ENCODE data around the gene KIAA0319L.
"Not testable (repeated sequence)": the region's sequence is repeated elsewhere in the genome, so short reads cannot be mapped to it uniquely, and the experiment has no call there.

Gene KIAA0319L
- 154 to 204 reads per million in 2 donors for total RNA-seq

DNA sequence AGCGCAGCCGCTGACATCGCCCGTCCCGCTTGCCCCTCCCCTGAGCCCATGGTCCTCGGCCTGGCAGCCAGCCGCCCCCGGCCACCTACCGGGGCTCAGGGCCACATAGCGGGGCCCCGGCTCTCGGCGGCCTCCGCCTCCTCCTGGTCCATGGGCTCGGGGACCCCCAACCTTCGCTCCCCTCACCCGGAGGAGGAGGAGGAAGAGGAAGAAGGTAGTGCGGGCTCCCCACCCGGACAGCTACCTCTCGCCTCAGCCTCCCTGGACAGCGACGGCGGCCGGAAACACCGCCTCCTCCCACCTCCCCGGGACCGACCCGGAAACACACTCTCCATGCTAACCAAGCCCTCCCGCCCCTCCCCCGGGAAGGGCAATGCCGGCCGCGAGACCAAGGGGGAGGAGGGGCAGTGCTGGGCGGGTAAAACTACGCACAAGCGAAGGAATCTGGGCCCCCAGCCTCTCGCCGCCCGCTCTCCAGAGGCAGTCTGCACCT is at the start of gene KIAA0319L:
Gene KIAA0319L (minus strand): TSS at position 286 of the 493 bp plus-strand sequence. CDS start 2,912 bp downstream, outside the sequence.
- peak; percentile 64 for DNase-seq

DNA sequence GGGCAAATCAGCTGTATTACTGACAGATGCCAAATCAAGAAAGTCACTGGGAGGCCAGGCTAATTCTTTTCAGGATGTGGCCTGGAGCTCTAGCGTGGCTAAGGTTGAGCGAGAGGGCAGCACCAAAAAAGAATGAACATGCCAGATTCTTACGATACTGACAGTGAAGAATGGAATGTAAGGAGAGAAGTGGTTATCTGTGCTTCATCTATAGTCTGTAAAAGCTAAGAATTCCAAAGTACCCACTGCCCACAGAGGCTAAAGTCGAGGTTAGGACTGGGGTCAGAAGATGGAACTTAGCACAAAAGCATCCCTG is 48.6 kb upstream of the KIAA0319L start:
- no peak for DNase-seq

DNA sequence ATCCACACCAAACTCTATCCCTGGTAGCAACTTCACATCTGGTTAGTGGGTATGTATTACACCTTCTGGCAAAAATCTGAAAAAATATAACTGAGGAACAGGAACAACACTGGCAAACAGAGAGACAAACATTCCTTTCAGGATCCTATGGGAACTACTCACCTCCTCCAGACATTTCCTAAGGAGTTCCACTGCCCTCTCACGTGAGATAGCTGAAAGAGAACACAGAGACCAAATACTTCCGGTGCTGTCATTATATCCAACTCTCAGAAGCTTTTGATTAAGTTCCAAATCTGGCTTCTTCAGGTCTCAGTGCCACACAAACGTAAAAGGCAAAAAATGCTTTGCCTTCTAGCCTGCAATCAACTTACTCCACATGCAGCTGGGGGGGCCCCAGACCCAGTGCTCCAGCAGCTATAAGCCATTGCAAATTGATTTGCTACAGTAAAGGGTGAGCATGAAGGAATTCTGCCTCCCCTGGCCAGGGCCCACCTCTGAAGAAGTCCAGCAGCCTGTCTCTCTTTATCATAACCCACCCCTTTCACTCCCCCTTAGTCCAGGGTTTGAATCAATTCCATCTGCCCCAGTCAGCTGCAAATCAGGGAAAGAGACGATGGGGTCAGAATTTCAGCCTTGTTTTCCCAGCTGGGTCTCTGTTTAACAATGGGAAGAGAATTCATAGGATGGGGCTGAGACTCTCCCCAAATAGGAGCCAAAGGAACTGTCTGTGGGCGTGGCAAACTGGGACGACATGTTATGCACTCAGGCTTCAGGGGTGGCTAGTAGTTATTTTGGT is 48.1 kb upstream of the KIAA0319L start:
- DNase-seq = no peak

DNA sequence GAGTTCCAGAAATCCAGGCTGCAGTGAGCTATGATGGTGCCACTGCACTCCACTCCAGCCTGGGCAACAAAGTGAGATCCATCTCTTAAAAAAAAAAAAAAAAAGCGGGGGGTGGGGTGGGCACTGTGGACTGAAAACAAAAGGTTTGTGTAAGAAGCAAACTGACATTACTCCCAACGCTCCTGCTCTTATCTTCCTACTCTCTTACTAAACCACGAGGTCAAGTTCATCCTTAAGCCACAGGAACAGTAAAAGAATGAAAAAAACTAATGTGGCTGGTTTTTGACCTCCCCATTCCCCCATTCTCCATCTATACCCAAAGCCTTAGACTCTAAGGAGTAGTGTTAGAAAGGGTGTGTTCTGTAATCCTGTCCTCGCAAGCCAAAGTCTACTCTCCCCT is 46.7 kb upstream of the KIAA0319L start:
- DNase-seq = no peak

DNA sequence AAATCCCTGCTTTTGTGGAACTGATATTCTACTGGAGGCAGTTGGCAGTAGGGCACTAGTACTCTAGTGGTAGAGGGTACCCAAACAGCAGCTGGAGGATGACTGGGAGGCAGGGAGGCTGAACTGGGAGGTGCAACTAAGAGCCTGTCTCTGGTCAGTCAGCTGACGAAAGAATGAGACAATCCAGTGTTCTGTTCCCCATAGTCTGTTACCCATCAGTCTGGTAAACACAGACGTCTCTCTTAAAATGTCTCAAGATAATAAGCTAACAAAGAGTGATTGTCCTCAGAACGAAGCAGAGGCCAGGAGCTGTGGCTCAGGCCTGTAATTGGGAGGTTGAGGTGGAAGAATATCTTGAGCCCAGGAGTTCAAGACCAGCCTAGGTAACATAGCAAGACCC is 46.3 kb upstream of the KIAA0319L start:
- no peak for DNase-seq

DNA sequence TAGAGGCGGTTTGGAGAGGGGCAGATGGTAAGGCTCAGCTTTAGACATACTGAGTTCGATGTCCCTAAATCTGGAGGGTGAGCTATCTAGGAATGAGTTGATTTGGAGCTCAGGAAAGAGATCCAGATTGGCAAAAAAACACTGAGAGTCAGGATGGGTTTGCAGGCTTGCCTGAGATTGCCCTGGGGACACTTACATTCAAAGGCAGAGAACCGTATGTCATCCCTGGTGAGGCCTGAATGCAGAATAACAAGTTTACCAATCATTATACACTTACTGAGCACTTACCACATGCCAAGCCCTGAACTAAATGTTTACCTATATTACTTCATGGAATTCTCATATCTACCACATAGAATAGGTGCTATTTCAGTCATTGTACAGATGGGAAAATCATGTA is 43.4 kb upstream of the KIAA0319L start:
- no peak for DNase-seq

DNA sequence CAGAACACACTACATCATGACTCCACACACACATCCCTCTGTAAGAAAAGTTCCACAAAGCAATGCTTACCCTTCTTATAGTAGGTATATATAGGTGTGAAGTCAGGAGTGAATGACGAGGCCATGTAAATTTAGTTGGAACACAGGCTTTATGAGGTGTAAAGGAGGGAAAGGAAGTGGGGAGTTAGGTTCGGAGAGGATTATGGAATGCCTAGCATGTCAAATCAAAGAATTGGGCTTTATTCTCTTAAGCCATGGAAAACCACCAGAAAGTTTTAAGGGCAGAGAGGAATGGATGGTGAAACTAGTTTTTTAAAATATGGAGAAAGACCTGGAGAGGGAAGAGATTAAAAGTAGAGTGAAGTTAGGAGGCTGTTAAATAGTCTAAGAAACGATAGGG is 42.2 kb upstream of the KIAA0319L start:
- no peak for DNase-seq

DNA sequence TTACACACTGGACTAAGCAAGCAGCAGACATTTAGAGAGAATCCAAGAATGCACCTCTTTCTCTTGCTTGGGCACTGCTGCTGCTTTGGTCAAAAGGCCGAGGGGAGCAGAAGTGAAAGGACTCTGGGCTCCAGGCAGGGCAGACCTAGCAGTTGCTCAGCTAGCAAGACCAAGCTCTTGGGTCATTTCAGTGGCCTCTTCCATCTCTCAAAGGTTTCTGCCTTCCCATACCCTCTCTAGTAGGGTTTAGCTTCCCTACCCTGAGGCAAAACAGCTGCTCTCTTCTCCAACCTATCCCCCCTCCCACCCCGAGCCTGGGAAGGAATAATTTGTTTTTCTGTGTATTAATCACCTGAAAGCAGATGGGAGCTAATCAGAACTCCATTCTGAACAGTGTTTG is 41.7 kb upstream of the KIAA0319L start:
- DNase-seq = no peak

DNA sequence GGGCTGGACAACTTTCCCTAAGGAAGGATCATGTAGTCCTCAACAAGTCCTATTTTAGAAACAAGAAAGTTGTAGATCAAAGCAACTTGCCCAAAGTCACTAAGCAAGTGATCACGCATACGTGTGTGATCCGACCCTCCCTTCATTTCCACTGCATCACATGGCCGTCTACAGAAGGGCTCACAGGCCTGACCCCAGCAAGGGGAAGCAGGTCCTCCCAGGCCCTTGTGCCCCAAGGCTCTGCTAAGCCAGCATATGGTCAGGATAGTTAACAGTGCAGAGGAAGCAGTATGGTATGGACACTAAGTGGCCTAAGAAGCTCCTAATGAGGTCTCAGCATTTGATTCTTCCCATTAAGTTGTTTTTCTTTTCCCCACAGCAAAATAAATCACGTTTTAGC is 40.7 kb upstream of the KIAA0319L start:
- no peak for DNase-seq

DNA sequence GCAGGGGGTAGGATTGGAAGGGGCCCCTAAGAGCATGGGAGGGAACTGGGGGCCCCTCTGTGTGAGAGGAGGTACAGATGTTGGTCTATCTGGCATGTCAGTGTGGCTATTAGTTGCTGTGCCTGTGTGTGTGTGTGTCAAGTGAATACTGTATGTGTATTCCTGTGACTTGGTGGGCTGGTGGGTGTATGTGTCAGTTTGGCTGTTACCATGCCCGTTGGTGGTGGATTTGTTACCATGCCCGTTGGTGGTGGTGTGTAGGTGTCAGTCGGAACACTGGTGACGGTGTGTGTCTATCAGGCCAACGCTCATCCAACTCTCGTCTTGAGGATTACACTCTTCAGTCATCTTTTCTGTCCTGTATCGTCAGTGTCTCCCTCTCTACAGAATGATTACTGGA is 38.5 kb upstream of the KIAA0319L start:
- no peak for DNase-seq

DNA sequence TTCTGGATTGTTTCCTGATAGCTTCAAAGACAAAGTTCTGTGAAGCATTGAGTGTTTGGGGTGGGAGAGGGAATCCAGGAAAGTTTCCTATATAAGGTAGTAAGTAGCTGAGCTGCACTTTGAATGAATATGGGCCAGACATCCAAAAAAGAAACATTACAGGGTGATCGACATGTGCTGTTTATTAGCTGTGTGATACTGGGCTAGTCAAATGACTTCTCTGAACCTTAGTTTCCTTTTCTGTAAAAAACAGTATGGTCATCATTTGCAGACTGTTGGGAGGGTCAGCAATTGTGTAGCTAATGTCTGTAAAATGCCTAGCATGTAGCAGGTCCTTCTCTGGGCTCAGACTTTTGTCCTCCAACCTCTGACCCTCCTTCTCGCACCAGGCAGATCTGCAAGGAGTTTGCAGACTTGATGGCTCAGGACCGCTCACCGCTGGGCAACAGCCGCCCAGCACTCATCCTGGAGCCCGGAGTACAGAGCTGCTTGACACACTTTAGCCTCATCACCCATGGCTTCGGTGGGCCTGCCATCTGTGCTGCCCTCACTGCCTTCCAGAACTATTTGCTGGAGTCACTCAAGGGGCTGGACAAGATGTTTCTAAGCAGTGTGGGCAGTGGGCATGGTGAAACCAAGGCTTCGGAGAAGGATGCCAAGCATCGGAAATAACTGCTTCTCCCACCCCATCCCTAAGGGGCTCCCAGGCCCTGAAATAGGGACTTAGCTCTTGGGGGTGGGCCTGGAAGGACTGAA is 37.0 kb upstream of the KIAA0319L start:
- DNase-seq = no peak

DNA sequence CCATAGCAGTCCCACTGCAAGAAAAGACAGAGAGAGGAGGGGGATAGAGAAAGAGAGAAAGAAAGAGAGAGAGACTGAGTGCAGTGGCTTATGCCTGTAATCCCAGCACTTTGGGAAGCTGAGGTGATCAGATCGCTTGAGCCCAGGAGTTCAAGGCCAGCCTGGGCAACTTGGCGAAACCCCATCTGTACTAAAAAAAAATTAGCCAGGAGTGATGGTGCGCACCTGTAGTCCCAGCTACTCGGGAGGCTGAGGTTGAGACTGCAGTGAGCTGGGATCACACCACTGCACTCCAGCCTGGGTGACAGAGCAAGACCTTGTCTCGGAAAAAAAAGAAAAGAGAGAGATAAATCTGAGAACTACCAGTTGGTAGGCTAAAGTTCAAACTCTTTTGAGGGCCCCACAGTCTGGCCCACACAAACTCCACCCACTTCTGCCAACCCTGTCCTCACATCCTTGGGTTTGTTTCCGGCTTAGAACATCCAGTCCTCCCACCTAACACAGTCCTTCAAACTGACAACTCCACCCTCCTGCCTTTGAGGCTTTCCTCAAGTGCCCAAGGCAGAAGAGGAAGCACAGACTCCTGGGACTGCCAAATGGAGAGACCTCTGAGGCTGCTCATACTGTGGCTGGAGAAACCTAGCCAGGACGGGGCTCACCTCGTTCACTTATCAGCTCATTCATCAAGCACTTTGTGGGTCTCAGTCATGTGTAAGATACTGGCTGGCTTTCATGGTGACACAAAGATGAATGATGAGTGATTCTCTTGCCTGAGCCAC is 36.0 kb upstream of the KIAA0319L start:
- DNase-seq = no peak

DNA sequence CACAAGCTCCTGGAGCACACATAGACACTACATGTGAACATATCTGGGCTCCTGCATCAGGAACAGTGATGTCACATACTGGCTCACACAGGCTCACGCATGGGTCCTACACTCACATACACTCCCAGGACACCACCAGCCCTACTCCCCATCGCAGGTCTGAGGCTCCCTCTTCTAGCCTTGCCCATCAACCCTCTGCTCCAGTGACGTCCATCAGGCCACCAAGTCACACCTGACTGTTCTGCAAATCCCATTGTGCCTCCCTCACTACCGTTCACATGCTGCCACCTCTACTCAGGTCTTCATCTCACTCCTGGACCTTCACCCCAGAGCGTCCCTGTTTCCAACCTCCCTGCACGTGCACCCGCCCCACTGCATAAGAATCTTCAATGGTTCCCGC is 34.0 kb upstream of the KIAA0319L start:
- DNase-seq = no peak

DNA sequence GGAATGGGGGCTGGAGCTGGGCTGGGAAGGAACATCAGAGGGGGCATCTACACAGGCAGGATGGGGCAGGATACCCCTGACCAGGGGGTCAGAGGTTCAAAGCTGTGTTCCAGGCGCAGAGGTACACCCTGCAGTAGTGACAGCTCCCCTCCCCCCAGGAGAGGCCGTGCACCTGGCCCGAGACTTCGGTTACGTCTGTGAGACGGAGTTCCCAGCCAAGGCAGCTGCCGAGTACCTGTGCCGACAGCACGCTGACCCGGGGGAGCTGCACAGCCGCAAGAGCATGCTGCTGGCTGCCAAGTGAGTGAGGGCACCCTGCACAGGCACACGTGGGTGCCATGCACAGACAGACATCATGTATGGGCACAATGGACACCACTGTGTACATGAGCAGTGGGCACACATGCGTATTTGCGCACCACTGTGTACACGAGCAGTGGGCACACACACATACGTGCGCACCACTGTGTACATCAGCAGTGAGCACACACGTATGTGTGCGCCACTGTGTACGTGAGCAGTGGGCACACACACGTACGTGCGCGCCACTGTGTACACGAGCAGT is 33.4 kb upstream of the KIAA0319L start:
- no peak for DNase-seq

DNA sequence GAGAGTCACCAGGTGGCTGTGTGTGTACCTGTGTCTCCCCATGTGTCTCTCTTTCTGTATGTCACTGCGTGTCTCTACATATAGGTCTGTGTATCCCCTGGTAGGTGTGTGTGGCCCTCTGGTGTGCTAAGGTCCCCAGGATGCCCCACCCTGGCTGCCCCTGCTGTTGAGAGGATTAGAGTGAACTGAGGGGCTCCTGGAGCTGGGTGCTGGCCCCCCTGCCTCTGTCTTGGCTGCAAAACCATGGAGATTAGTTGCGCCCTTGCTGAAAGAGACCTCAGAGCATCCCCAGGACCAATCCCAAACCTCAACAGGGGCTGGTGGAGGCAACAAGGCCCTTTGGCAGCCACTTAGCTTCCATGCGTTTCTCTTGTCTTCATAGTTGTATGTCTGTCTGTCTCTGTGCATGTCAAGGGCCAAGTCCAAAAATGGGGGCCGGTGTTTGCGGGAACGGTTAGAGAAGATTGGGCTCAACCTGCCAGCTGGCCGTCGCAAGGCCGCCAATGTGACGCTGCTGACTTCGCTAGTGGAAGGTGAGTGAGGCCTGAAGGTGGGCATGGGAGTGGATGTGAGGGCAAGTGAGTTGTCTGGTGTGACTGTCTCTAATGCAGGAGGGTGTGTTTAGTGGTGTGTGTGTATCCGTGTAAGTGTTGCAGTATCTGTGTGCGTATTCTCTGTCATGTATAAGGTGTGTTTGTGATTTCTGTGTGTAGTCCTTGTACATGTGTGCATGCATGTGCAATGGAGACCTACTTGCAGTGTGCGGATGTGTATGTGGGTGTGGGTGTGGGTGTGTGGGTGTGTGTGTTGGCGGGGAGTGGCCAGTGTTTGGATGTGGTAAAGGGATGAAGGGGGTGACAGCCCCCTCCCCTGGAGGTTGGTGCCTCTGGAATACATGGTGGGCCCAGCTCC is 32.6 kb upstream of the KIAA0319L start:
- DNase-seq = no peak

DNA sequence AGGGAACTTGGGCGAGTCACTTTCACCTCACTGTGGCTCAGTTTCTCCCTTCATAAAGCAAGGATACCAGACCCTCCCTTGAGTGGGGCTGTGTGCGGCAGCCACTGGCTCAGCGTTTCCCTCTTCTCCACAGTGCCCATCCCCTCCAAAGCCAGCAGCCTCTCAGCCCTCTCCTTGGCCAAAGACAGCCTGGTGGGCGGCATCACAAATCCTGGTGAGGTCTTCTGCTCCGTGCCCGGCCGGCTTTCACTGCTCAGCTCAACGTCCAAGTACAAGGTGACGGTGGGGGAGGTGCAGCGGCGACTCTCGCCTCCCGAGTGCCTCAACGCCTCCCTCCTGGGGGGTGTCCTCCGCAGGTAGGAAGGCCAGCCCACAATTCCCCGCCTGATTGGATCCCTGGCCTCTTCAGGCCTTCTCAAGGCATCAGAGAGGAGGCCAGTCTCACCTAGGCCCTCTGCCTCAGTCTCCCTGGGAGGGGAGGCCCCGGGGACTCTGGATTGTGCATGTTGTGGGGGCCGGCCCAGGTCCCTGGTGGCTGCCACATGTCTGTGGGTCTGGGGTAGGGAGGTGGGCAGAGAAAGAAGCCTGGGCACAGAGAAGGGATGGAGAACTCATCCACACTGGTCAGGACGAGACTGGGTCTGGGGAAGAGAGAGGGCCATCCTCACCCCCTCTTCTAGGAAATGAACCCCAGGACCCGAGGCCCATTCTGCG is 31.2 kb upstream of the KIAA0319L start:
- DNase-seq = no peak

DNA sequence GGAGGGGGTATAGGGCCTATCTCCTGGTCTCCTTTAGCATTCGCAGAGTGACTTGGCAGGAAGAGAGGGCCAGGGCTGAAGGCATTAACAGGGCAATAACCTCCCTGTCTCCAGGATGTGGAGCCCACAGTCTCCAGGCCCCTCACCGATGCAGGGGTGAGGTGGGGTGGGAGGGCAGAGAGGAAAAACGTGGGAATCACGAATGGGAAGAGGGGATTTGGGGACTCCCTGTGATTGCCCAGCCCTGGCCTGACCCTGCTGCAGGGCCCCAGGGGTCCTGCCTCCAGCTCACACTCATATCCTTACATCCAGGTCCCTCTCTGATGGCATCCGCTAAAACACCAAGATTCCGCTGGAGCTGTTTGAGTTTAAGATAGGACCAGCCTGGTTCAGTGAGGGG is 30.5 kb upstream of the KIAA0319L start:
- no peak for DNase-seq

DNA sequence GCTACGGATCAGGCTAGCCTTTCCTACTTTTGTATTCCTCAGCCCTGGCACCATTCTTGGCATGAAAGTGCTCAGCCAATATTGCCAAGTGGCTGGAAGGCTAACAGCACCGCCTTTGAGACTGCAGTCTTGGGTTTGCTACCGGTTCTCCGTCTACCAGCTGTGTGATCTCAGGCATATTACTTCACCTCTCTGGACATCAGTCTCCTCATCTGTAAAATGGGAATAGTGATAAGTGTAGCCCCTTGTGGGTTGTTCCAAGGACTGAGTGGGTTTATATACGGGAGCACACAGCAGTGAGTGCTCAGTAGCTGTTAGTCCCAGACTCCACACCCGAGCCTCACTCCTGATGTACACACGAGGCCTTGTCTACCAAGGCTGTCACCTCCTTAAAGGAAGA is 29.6 kb upstream of the KIAA0319L start:
- no peak for DNase-seq

DNA sequence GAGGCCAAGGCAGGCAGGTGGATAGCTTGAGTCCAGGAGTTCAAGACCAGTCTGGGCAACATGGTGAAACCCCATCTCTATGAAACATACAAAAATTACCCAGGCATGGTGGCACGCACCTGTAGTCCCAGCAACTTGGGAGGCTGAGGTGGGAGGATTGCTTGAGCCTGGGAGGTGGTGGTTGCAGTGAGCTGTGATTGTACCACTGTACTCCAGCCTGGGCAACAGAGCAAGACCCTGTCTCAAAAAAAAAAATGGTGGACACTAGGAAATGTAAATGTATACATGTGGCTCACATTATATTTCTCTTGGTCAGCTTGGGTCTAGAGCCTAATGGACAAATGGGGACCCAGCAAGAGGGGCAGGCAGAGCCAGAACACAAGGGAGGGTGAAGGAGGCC is 28.6 kb upstream of the KIAA0319L start:
- DNase-seq = not testable (repeated sequence)

DNA sequence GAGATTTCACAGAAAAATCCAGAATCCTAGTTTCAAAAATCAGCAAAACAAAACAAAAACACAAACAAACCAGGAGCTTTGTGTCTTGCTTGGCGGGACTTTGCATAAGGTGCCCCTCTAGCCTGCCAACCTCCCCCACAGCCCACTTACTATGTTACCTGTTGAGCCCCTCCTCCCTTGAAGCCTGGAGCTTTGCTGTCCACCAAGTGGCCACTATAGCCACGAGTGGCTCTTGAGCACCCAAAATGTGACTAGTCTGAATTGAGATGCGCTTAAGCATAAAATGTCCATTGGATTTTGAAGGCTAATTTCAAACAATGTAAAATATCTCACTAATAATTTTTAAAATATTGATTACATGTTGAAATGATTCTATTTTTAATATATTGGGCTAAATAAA is 28.1 kb upstream of the KIAA0319L start:
- DNase-seq = no peak

DNA sequence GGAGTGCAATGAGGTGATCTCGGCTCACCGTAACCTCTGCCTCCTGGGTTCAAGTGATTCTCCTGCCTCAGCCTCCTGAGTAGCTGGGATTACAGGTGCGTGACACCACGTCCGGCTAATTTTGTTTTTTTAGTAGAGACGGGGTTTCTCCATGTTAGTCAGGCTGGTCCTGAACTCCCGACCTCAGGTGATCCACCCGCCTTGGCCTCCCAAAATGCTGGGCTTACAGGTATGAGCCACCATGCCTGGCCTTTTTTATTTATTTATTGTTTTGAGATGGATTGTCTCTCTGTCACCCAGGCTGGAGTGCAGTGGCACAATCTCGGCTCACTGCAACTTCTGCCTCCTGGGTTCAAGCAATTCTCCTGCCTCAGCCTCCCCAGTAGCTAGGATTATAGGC is 24.4 kb upstream of the KIAA0319L start:
- DNase-seq = not testable (repeated sequence)

All from activated gamma-delta T cell (primary cell).